Right ventricle myocardium superior (tissue), 1 donor: ENCODE data around the gene BCL2A1. TPM values are rescaled to one million over a fixed set of nuclear protein-coding genes. Genes with fewer than 3 reads are reported as not detected.
"Not testable (repeated sequence)": the region's sequence is repeated elsewhere in the genome, so short reads cannot be mapped to it uniquely, and the experiment has no call there.

ENCODE experiments used
- ATAC-seq: fragments of 200-7000 bp; cut with Tn5 transposase; one replicate; pipeline ENCODE4 v1.9.1; 2020; ENCODE audit warnings: mild to moderate bottlenecking; ENCODE audit not compliant: poor library complexity
- DNase-seq: peaks from one replicate; pipeline ENCODE4 v3.0.0-alpha.2; 2020
- intact Hi-C: fragments of 100-400 bp; cut with DNase I; formaldehyde crosslinking; loops from one replicate; pipeline ENCODE4 v1.11.2; 2022
- long read RNA-seq: library from polyadenylated mRNA; unstranded; transcript quantifications from one replicate; pipeline ENCODE4 v2.0.0, GENCODE V29; 2021
- total RNA-seq: library from RNA; stranded (reverse); fragmentation: NEBNext Ultra II Directional; extraction: Animal tissue kit (Norgen Biotek cat#: 25700); gene quantifications from one replicate; pipeline ENCODE4 v1.2.1, GENCODE V29; 2021
- donor health status: DM: no; HTN: yes; CAD: no; lungs with severe emphysema.

The BCL2A1 gene
- total RNA-seq: 0.43 TPM
- long read RNA-seq: 0 reads

DNA sequence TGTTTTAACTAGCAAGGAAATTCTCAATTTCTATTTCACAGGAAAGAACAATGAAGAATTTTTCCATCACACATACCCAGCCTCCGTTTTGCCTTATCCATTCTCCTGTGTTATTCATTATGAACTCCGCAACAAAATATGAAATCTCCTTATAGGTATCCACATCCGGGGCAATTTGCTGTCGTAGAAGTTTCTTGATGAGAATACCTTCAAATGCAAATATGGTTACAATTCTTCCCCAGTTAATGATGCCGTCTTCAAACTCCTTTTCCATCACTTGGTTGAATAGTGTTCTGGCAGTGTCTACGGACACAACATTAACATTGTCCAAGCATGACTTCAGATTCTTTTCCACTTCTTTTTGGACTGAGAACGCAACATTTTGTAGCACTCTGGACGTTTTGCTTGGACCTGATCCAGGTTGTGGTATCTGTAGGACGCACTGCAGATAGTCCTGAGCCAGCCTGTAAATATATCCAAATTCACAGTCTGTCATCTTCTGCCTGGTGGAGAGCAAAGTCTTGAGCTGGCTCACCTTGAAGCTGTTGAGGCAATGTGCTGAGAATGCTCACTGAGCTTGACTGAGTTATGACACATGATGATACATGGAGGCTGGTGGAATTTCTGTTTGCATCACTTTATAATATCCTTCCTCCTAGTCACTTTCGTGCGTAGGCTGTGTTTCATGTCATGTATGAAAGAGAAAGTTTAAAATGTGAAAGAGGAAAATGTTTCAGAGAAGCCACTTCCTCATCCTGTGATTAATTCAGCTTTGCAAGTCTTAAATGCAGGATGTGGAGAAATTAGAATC is at the start of gene BCL2A1:
Gene BCL2A1 (minus strand): TSS at position 573 of the 811 bp plus-strand sequence. CDS start 77 bp downstream, at position 496.
- DNase-seq (no peak), ATAC-seq (peak; percentile 55)
- intact Hi-C loops: no loop called here

- no peak for DNase-seq
- intact Hi-C loops: no loop called here
- ATAC-seq: no peak
These were observed 49.7 kb upstream of the BCL2A1 start for GRCh38 chr15:80020731-80021130.

GRCh38 chr15:80020149-80020548 is 49.2 kb upstream of the BCL2A1 start:
- DNase-seq, intact Hi-C loops, ATAC-seq: not testable (repeated sequence)

GRCh38 chr15:80019168-80019745 is 48.3 kb upstream of the BCL2A1 start:
- DNase-seq: no peak
- no peak for ATAC-seq
- intact Hi-C loops: no loop called here

DNA sequence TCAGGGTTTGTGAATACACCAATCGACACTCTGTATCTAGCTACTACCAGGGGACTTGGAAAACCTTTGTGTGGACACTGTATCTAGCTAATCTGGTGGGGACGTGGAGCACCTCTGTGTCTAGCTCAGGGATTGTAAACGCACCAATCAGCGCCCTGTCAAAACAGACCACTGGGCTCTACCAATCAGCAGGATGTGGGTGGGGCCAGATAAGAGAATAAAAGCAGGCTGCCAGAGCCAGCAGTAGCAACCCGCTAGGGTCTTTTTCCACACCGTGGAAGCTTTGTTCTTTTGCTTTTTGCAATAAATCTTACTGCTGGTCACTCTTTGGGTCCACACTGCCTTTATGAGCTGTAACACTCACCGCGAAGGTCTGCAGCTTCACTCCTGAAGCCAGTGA is 46.1 kb upstream of the BCL2A1 start:
- ATAC-seq, intact Hi-C loops, DNase-seq: not testable (repeated sequence)

- intact Hi-C loops: not testable (repeated sequence)
These were observed 45.5 kb upstream of the BCL2A1 start for GRCh38 chr15:80016506-80016905.

DNA sequence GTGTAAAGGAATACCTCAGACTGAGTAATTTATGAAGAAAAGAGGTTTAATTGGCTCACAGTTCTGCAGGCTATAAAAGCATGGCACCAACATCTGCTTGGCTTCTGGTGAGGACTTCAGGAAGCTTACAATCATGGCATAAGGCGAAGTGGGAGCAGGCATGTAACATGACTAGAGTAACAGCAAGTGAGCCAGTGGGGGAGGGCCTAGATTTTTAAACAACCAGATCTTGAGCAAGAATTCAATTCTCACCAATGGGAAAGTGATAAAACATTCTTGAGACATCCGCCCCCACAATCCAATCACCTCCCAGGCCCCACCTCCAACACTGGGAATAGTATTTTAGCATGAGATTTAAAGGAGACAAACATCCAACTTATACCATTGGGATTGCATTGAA is 44.2 kb upstream of the BCL2A1 start:
- DNase-seq: no peak
- ATAC-seq: no peak
- intact Hi-C loops: no loop called here

More at GRCh38 chr15:80016506-80016905, 45.5 kb upstream of the BCL2A1 start:
- ATAC-seq, DNase-seq: not testable (repeated sequence)

DNA sequence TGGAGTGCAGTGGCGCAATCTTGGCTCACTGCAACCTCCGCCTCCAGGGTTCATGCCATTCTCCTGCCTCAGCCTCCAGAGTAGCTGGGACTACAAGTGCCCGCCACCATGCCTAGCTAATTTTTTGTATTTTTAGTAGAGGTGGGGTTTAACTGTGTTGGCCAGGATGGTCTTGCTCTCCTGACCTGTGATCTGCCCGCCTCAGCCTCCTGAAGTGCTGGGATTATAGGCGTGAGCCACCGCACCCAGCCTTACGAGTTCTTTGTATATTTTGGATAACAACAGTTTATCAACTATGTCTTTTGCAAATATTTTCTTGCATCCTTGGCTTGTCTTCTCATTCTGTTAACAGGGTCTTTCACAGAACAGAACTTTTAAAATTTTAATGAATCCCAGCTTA is 43.2 kb upstream of the BCL2A1 start:
- ATAC-seq, intact Hi-C loops, DNase-seq: not testable (repeated sequence)

DNA sequence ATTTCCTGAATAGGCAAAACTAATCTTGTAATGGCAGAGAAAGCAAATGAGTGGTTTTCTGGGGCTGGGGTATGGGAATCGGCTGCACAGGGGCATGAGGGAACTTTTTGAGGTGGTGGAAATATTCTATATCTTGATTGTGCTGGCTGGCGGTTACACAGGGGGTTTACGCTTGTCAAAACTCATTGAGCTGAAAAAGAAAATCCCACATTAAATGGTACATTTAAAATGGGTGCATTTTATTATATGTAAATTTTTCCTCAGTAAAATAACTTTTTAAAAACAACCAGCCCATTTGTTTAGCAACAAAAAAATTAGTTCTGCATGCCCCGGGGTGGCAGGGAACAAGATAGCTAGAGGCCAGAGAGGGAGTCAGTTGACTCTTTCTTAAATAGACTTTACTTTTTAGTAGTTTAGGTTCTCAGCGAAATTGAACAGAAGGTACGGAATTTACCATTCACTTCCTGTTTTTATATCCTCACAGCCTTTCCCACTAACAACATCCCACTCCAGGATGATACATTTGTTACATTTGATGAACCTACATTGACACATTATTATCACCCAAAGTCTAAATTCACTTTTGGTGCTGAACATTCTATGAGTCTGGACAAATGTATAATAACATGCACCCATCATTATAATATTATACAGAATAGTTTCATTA is 41.2 kb upstream of the BCL2A1 start:
- no peak for DNase-seq
- intact Hi-C loops: no loop called here
- no peak for ATAC-seq

GRCh38 chr15:80011596-80011995 is 40.6 kb upstream of the BCL2A1 start:
- DNase-seq (no peak), ATAC-seq (no peak)
- intact Hi-C loops: no loop called here

GRCh38 chr15:80011041-80011523 is 40.1 kb upstream of the BCL2A1 start:
- DNase-seq, intact Hi-C loops, ATAC-seq: not testable (repeated sequence)

DNA sequence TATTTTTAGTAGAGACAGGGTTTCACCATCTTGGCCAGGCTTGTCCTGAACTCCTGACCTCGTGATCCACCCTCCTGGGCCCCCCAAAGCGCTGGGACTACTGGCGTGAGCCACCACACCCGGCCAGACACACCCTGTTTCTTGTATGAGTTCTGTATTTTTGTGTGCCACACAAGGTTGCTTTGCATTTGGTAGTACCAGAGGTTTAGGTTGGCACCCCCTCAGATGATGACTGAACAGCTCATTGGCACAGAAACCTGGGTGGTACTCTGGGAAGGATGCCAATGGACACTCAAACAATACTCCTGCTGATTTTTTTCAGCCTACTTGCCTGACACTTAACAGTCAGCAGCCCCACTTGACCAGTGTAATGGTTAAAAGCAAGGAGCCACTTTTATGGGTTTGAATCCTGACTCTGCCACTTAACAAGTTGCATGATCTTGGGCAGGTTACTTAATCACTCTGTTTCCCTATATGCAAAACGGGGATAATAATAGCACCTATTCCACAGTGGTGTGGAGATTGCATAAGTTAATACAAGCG is 39.2 kb upstream of the BCL2A1 start:
- ATAC-seq: no peak
- intact Hi-C loops: no loop called here
- no peak for DNase-seq

GRCh38 chr15:80007532-80007931 is 36.5 kb upstream of the BCL2A1 start:
- intact Hi-C loops: no loop called here
- ATAC-seq (no peak), DNase-seq (no peak)

GRCh38 chr15:80006946-80007345 is 36.0 kb upstream of the BCL2A1 start:
- DNase-seq (no peak), ATAC-seq (no peak)
- intact Hi-C loops: no loop called here

- no peak for ATAC-seq
- DNase-seq: no peak
- intact Hi-C loops: no loop called here
These were observed 33.0 kb upstream of the BCL2A1 start for GRCh38 chr15:80003934-80004472.

DNA sequence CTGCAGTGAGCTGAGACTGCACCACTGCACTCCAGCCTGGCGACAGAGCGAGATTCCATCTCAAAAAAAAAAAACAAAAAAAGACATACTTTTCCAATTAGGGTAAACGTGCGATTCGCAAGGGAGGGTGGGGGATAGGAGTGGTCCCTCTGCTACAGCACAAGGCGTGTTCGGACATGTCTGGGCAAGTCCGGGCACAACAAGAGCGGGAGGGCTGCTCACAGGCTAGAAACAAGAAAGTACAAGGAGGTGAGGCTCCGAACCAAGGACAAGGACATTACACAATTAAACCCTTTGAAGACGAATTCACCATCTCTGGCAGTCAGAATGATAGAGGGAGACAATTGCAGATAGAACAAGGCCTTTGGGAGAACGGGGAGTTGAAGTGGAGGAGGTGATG is 32.2 kb upstream of the BCL2A1 start:
- no peak for ATAC-seq
- no peak for DNase-seq
- intact Hi-C loops: no loop called here

- no peak for ATAC-seq
- intact Hi-C loops: no loop called here
- no peak for DNase-seq
These were observed 31.3 kb upstream of the BCL2A1 start for GRCh38 chr15:80002267-80002666.

- intact Hi-C loops: loop anchor here (5.0 kb wide), 1 partner anchor 612 kb away; no protein-coding TSS in a partner anchor
- ATAC-seq (no peak), DNase-seq (no peak)
These were observed 23.6 kb upstream of the BCL2A1 start for GRCh38 chr15:79994615-79995014.

DNA sequence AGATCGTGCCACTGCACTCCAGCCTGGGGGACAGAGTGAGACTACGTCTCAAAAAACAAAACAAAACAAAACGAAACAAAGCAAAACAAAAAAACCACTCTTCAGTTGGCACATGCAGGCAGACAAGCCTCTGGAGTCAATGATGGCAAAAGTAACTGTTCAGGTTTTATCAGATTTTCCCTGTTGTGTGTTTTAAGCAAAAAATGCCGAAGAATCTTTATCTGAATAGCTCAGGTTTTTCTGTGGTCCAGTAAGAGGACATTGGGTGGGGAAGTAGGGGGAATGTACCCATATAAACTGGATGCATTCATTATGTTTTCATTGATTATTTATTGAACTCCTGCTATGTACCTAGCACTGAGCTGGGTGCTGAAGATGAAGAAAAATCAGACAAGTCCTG is 20.8 kb upstream of the BCL2A1 start:
- intact Hi-C loops: loop anchor here (5.0 kb wide), 1 partner anchor 610 kb away; no protein-coding TSS in a partner anchor
- DNase-seq (no peak), ATAC-seq (no peak)
